Neural cell (in vitro differentiated cells): ENCODE results near the gene SLC12A4.

Experiments
- EP300 ChIP-seq: fragments of 450-650 bp; conservative IDR thresholded peaks from 2 replicates; pipeline ENCODE4 v1.6.1; 2014; ENCODE audit warnings: antibody characterized with exemption, mild to moderate bottlenecking, moderate library complexity; ENCODE audit not compliant: poor library complexity, severe bottlenecking
- EZH2 ChIP-seq: fragments of 200-600, 300-800 bp; shearing (Covaris generic), sonication (generic); IDR thresholded peaks from 2 replicates; pipeline ENCODE4 v1.6.1; 2014; ENCODE audit warnings: antibody characterized with exemption, low read length, borderline replicate concordance, mild to moderate bottlenecking; ENCODE audit not compliant: insufficient read depth, poor library complexity, severe bottlenecking
- MXI1 ChIP-seq: fragments of 450-650 bp; conservative IDR thresholded peaks from 2 replicates; pipeline ENCODE4 v1.6.1; 2014; ENCODE audit warnings: antibody characterized with exemption, mild to moderate bottlenecking; ENCODE audit not compliant: poor library complexity, severe bottlenecking
- POLR2AphosphoS5 ChIP-seq: IDR thresholded peaks from 2 replicates; pipeline ENCODE4 v1.6.1; 2012
- RAD21 ChIP-seq: fragments of 450-650 bp; conservative IDR thresholded peaks from 2 replicates; pipeline ENCODE4 v1.6.1; 2014; ENCODE audit warnings: antibody characterized with exemption, mild to moderate bottlenecking, moderate library complexity
- SMC3 ChIP-seq: fragments of 450-650 bp; conservative IDR thresholded peaks from 2 replicates; pipeline ENCODE4 v1.6.1; 2014; ENCODE audit warnings: antibody characterized with exemption, mild to moderate bottlenecking, moderate library complexity; ENCODE audit not compliant: poor library complexity
- TAF1 ChIP-seq: IDR thresholded peaks from 2 replicates; pipeline ENCODE4 v1.6.1; 2012; ENCODE audit warnings: low read depth
- TF ChIP-seq, protein P1 (sequence below): fragments of 450-650 bp; IDR thresholded peaks from 2 replicates; pipeline ENCODE4 v1.5.1; 2014; ENCODE audit warnings: antibody characterized with exemption, mild to moderate bottlenecking, moderate library complexity; ENCODE audit not compliant: poor library complexity, severe bottlenecking

DNA sequence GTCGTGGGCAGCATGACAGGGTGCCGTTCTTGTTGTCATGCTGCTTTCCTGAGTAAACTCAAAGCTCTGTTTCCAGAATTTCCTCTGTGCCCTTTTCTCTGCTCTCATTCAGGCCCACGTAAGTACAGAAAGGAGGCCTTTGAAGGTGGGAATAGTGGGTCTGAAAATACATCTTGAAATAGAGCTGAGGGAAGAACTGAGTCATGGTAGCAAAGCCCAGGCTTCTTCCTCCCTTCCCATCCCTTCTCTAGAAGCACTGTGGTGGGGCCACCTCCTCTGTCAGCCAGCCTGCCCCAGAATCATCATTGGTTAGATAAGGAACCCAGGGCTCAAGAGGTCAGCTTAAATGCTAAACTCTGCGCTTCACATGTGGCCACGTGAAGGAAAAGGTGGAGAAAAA lies 46.2 kb downstream of the SLC12A4 start:
- TF ChIP-seq, protein P1, sequence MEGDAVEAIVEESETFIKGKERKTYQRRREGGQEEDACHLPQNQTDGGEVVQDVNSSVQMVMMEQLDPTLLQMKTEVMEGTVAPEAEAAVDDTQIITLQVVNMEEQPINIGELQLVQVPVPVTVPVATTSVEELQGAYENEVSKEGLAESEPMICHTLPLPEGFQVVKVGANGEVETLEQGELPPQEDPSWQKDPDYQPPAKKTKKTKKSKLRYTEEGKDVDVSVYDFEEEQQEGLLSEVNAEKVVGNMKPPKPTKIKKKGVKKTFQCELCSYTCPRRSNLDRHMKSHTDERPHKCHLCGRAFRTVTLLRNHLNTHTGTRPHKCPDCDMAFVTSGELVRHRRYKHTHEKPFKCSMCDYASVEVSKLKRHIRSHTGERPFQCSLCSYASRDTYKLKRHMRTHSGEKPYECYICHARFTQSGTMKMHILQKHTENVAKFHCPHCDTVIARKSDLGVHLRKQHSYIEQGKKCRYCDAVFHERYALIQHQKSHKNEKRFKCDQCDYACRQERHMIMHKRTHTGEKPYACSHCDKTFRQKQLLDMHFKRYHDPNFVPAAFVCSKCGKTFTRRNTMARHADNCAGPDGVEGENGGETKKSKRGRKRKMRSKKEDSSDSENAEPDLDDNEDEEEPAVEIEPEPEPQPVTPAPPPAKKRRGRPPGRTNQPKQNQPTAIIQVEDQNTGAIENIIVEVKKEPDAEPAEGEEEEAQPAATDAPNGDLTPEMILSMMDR = no peak
- TF ChIP-seq TAF1 (no peak), EP300 (no peak), MXI1 (no peak), POLR2AphosphoS5 (no peak), SMC3 (no peak), RAD21 (no peak), EZH2 (no peak)
